Subcutaneous adipose tissue (tissue), 4 donors: Measurements from ENCODE around the gene GOLGA6L2. TPM values are rescaled to one million over a fixed set of nuclear protein-coding genes. Genes with fewer than 3 reads are reported as not detected.

ENCODE experiments used
- total RNA-seq, 4 donors: library from RNA; depleted of rRNA; stranded (reverse); fragments of >200 nt; gene quantifications; one replicate each; pipeline ENCODE4 v1.1.0, GENCODE V29; 2016
- TF ChIP-seq, protein P1 (sequence below): fragments of 450-650 bp; IDR thresholded peaks from one replicate; pipeline ENCODE4 v1.5.1; 2016; ENCODE audit warnings: low read depth, mild to moderate bottlenecking, control low read depth, antibody characterized with exemption, moderate library complexity

GOLGA6L2 gene
- total RNA-seq, 4 donors from 2014 or later, result not detected

DNA sequence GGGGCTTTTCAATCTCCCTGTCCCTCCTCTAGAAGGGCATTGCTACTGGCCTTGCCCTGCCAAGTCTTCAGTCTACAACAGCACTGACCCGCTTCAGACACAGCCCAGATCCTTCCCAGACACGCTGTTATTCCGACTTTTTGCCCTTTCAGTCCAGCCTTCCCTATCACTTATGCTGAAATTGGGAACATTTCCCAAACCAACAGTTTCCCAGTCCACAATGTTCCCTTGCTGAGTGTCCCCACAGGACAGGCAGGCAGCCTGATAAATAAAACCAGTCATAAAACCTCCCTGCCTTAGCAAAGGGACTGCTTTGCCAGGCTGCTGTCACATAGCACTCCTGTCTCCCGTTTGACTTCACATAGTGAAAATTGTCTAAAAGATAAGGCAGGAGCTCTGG, 43.5 kb downstream of the GOLGA6L2 start:
- TF ChIP-seq, protein P1, sequence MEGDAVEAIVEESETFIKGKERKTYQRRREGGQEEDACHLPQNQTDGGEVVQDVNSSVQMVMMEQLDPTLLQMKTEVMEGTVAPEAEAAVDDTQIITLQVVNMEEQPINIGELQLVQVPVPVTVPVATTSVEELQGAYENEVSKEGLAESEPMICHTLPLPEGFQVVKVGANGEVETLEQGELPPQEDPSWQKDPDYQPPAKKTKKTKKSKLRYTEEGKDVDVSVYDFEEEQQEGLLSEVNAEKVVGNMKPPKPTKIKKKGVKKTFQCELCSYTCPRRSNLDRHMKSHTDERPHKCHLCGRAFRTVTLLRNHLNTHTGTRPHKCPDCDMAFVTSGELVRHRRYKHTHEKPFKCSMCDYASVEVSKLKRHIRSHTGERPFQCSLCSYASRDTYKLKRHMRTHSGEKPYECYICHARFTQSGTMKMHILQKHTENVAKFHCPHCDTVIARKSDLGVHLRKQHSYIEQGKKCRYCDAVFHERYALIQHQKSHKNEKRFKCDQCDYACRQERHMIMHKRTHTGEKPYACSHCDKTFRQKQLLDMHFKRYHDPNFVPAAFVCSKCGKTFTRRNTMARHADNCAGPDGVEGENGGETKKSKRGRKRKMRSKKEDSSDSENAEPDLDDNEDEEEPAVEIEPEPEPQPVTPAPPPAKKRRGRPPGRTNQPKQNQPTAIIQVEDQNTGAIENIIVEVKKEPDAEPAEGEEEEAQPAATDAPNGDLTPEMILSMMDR, result no peak

DNA sequence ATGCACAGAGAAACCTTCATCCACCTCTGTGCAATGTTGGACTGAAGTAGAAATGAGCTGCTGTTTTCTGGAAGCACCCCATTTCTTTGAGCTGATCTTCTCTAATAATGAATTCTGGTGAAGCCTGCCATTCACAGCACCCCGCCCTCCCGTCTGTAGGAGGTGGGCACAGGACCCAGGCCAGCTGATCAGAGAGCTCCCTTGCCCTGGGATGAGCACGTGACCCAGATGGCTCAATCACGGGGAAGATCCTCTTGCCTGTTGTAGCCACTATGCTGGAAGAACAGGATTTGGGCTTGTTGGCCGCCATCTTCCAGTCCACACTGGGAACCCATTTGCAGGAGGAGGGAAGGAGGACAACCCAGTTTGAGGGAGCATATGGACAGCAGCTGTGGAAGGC, 44.5 kb downstream of the GOLGA6L2 start:
- TF ChIP-seq, protein P1, result no peak

DNA sequence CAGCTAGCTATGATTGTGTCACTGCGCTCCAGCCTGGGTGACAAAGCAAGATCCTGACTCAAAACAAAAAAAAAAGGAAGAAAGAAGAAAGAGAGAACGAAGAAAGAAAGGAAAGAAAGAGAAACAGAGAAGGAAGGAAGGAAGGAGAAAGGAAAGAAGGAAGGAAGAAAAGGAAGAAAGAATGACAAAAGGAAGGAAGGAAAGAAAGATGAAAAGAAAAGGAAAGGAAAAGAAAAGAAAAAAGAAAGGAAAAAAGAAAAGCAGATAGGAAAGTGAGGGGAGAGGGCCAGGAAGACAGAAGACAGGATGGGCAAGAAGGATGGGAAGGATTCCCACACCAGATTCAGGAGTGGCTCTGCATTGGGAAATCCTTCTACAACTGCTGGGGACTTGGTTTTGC, 44.9 kb downstream of the GOLGA6L2 start:
- TF ChIP-seq, protein P1, result no peak

DNA sequence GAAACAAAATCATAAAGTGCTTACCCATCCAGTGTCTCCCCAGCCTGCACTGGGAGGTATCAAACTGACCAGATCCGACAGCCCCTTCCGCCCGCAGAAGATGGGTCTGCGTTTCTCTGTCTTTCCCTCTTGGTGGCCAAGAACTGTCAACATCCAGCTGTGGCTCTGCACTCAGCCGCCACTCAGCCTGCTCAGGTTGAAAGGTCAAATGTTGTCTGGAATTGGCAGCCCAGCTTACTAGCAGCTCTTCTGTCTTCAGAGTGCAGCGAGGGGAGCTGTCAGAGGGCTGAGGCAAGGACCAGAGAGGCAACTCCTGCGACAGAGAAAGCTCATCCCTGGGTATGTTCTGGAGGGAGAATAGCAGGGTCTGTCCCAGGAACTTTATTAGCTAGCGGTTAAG, 45.4 kb downstream of the GOLGA6L2 start:
- TF ChIP-seq, protein P1, result no peak

DNA sequence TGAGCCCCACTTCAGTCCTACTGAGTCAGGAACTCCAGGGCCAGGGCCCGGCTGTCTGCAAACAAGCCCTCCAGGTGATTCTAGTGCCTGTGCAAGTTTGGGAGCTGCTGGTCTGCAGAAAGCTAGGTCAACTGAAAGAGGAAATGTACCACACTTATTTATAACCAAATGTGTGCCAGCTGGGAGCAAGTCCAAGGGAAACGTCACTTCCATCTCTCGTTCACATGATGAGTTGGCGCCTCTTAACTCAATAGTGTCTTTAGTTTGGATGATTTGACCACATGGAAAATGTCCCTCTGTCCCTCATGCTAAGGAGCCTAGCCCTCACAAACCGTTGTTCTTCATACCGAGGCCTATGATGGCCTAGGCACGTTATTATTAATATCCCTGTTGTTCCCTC, 49.3 kb downstream of the GOLGA6L2 start:
- TF ChIP-seq, protein P1, result no peak

DNA sequence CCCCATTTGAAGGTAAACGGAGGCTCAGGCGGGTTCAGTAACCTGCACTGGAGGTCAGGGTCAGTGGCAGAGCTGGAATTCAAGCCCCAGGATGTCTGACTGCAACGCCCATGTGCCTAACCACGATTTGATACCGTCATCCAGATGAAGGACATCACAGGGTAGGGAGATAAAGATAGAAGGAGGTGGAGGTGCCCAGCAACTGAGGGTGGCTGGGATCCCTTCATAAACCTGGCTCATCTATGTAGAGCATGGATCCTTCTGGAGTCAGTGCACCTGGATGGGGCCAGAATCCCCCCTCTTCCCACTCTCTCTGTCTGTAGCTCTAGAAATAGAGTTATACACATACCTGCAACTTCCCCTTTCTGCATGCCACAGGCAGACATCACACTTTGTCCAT, 51.2 kb downstream of the GOLGA6L2 start:
- TF ChIP-seq, protein P1, result no peak

DNA sequence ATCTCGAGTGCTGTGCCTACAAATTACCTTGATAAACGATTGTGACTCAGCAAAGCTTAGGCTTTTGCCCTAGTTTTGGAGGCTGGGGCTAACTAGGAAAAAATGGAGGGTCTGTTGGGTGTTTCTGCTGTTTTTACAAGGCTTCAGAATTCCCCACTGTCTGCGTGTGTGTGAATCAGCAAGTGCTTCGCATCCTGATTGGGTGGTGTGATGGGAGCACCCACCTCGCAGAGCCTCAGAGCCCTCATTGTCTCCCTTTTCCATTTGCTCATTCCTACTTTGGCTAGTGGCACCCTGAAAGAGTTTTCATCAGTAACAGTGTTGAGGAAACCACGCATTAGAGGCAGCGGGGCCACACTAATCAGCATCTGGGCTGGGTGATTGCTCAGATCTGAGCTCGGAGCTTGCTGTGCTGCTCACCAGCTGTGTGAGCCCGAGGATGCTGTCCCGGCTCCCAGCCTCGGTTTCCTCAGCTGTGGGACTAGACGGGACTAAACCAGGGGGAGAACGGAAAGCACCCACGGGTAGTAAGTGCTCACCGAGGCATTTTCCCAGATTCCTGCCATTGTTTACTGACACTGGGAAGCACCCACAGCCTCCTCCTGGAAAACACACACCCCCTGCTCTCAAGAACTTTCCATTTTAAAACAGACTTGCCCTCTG, 51.9 kb downstream of the GOLGA6L2 start:
- TF ChIP-seq, protein P1, result no peak

Other genes with a start within 250 kb of the GOLGA6L2 start
- not detected for gene GOLGA6L26, start 113.0 kb downstream of the GOLGA6L2 start, total RNA-seq
- under 1 TPM; 0.34 to 0.65 (median 0.50) TPM for gene GOLGA8S, start 92.5 kb downstream of the GOLGA6L2 start, total RNA-seq
- gene MKRN3, start 118.4 kb upstream of the GOLGA6L2 start, total RNA-seq, result 1 to 10 TPM in 1 of 4 donors, under 1 TPM in 3; 0.49 to 2.9 (median 0.54) TPM
- under 1 TPM in 3 of 4 donors, not detected in 1; under 0.01 to 0.51 (median 0.19) TPM for gene MAGEL2, start 200.6 kb upstream of the GOLGA6L2 start, total RNA-seq
- gene NDN, start 240.1 kb upstream of the GOLGA6L2 start, total RNA-seq, result 100 to 1,000 TPM in 1 of 4 donors, 10 to 100 TPM in 3; 53.8 to 136 (median 80.8) TPM